Measurements from ENCODE around the gene AFF3.

The AFF3 gene

GRCh38 chr2:99850084-99850710 is 292.2 kb downstream of the AFF3 start:
- DNase-seq: no peak

GRCh38 chr2:99846462-99847107 is 295.8 kb downstream of the AFF3 start:
- DNase-seq: no peak

GRCh38 chr2:99845296-99845695 is 297.1 kb downstream of the AFF3 start:
- DNase-seq: no peak

- no peak for DNase-seq
These were observed 299.9 kb downstream of the AFF3 start for GRCh38 chr2:99842451-99842850.

GRCh38 chr2:99841749-99842148 is 300.6 kb downstream of the AFF3 start:
- no peak for DNase-seq

- no peak for DNase-seq
These were observed 301.6 kb downstream of the AFF3 start for GRCh38 chr2:99840831-99841230.

- no peak for DNase-seq
These were observed 305.4 kb downstream of the AFF3 start for GRCh38 chr2:99836690-99837605.

GRCh38 chr2:99834426-99834825 is 308.0 kb downstream of the AFF3 start:
- DNase-seq: no peak

- no peak for DNase-seq
These were observed 308.7 kb downstream of the AFF3 start for GRCh38 chr2:99833586-99834201.

GRCh38 chr2:99832926-99833325 is 309.5 kb downstream of the AFF3 start:
- no peak for DNase-seq

- no peak for DNase-seq
These were observed 310.6 kb downstream of the AFF3 start for GRCh38 chr2:99831772-99832171.

- no peak for DNase-seq
These were observed 314.9 kb downstream of the AFF3 start for GRCh38 chr2:99827296-99827999.

- DNase-seq: no peak
These were observed 316.8 kb downstream of the AFF3 start for GRCh38 chr2:99825630-99826029.

GRCh38 chr2:99824758-99825157 is 317.6 kb downstream of the AFF3 start:
- no peak for DNase-seq

GRCh38 chr2:99822474-99823207 is 319.7 kb downstream of the AFF3 start:
- DNase-seq: no peak

- DNase-seq: no peak
These were observed 320.4 kb downstream of the AFF3 start for GRCh38 chr2:99821984-99822383.

GRCh38 chr2:99821572-99821971 is 320.8 kb downstream of the AFF3 start:
- no peak for DNase-seq

GRCh38 chr2:99821039-99821438 is 321.4 kb downstream of the AFF3 start:
- no peak for DNase-seq

GRCh38 chr2:99819766-99820165 is 322.6 kb downstream of the AFF3 start:
- DNase-seq: no peak

GRCh38 chr2:99818842-99819241 is 323.5 kb downstream of the AFF3 start:
- no peak for DNase-seq

- DNase-seq: no peak
These were observed 325.5 kb downstream of the AFF3 start for GRCh38 chr2:99816908-99817307.

GRCh38 chr2:99812426-99812825 is 330.0 kb downstream of the AFF3 start:
- DNase-seq: no peak
